Left ventricle myocardium inferior (tissue), 1 donor: ENCODE data around the gene OOSP3. TPM values are rescaled to one million over a fixed set of nuclear protein-coding genes. Genes with fewer than 3 reads are reported as not detected.
"Not testable (repeated sequence)": the region's sequence is repeated elsewhere in the genome, so short reads cannot be mapped to it uniquely, and the experiment has no call there.

Experiments used
- DNase-seq: peaks from one replicate; pipeline ENCODE4 v3.0.0-alpha.2; 2020
- H3K27ac ChIP-seq: fragments of 200-600 bp; replicated peaks from 2 replicates; pipeline ENCODE4 v1.8.0; 2021
- H3K27me3 ChIP-seq: fragments of 200-600 bp; 2 replicates; pipeline ENCODE4 v1.8.0; 2021; ENCODE audit warnings: low read depth
- H3K36me3 ChIP-seq: fragments of 200-600 bp; 2 replicates; pipeline ENCODE4 v1.8.0; 2021
- H3K4me1 ChIP-seq: fragments of 200-600 bp; 2 replicates; pipeline ENCODE4 v1.8.0; 2021
- H3K4me3 ChIP-seq: fragments of 200-600 bp; 2 replicates; pipeline ENCODE4 v1.8.0; 2021; ENCODE audit warnings: mild to moderate bottlenecking, moderate library complexity
- H3K9me3 ChIP-seq: fragments of 200-600 bp; replicated peaks from 2 replicates; pipeline ENCODE4 v1.8.0; 2021
- CTCF ChIP-seq: fragments of 200-600 bp; IDR thresholded peaks from 2 replicates; pipeline ENCODE4 v1.8.0; 2021; ENCODE audit warnings: antibody characterized with exemption, mild to moderate bottlenecking, borderline replicate concordance
- intact Hi-C: fragments of 100-400 bp; cut with micrococcal nuclease; formaldehyde crosslinking; loops from one replicate; pipeline ENCODE4 v1.11.0; 2022
- total RNA-seq: library from RNA; stranded (reverse); fragmentation: NEBNext Ultra II Directional; extraction: Animal tissue kit (Norgen Biotek cat#: 25700); gene quantifications from one replicate; pipeline ENCODE4 v1.2.1, GENCODE V29; 2021
- donor health status: DM: no; HTN: yes; CAD: no; lungs with severe emphysema.

OOSP3 gene
- total RNA-seq, 1 donor from 2014 or later: not detected

- Histone ChIP-seq H3K9me3 (no peaks in the 10 kb centered on the region), H3K4me3 (no peak overlapping the region), H3K27me3 (no peaks in the 10 kb centered on the region), H3K27ac (no peak overlapping the region), H3K4me1 (no peaks in the 10 kb centered on the region), H3K36me3 (no peaks in the 10 kb centered on the region)
- DNase-seq: no peak
- TF ChIP-seq CTCF: no peak
- intact Hi-C loops: no loop called here
Measured at GRCh38 chr11:59877325-59877724, 1.3 kb upstream of the OOSP3 start.

- Histone ChIP-seq H3K27me3 (no peaks in the 10 kb centered on the region), H3K27ac (no peak overlapping the region), H3K4me3 (no peak overlapping the region), H3K4me1 (no peaks in the 10 kb centered on the region), H3K9me3 (no peaks in the 10 kb centered on the region), H3K36me3 (no peaks in the 10 kb centered on the region)
- DNase-seq: no peak
- TF ChIP-seq CTCF: no peak
- intact Hi-C loops: no loop called here
Measured at GRCh38 chr11:59877784-59878183, 798 bp upstream of the OOSP3 start.

- Histone ChIP-seq H3K36me3 (no peaks in the 10 kb centered on the region), H3K4me1 (no peaks in the 10 kb centered on the region), H3K9me3 (no peaks in the 10 kb centered on the region), H3K4me3 (no peak overlapping the region), H3K27me3 (no peaks in the 10 kb centered on the region), H3K27ac (no peak overlapping the region)
- no peak for TF ChIP-seq CTCF
- intact Hi-C loops: no loop called here
- no peak for DNase-seq
Measured at GRCh38 chr11:59879567-59879966, 985 bp downstream of the OOSP3 start.

GRCh38 chr11:59883597-59883996, 5.0 kb downstream of the OOSP3 start:
- no peak overlapping the region for H3K27ac ChIP-seq
- no peak for TF ChIP-seq CTCF
- no peak for DNase-seq
- no peaks in the 10 kb centered on the region for H3K4me1 ChIP-seq
- intact Hi-C loops: no loop called here
- H3K27me3 ChIP-seq: no peaks in the 10 kb centered on the region
- H3K9me3 ChIP-seq: peaks cover 38% of the 10 kb centered on the region
- H3K36me3 ChIP-seq: no peaks in the 10 kb centered on the region
- H3K4me3 ChIP-seq: no peak overlapping the region

- H3K27me3 ChIP-seq, H3K27ac ChIP-seq, intact Hi-C loops, H3K36me3 ChIP-seq, DNase-seq, H3K4me1 ChIP-seq, H3K4me3 ChIP-seq: not testable (repeated sequence)
- H3K9me3 ChIP-seq: peaks cover 72% of the 10 kb centered on the region
Measured at GRCh38 chr11:59887156-59887555, 8.6 kb downstream of the OOSP3 start.

- Histone ChIP-seq H3K4me1 (no peaks in the 10 kb centered on the region), H3K27ac (no peak overlapping the region), H3K9me3 (peaks cover 52% of the 10 kb centered on the region), H3K4me3 (no peak overlapping the region), H3K27me3 (no peaks in the 10 kb centered on the region), H3K36me3 (no peaks in the 10 kb centered on the region)
- no peak for TF ChIP-seq CTCF
- intact Hi-C loops: no loop called here
- no peak for DNase-seq
Measured at GRCh38 chr11:59891781-59892181, 13.2 kb downstream of the OOSP3 start.
